Cardiac muscle cell (in vitro differentiated cells and primary cell): ENCODE measurements around the gene DDX51. TPM values are rescaled to one million over a fixed set of nuclear protein-coding genes. Genes with fewer than 3 reads are reported as not detected.

ENCODE experiments used
- DNase-seq, 2 donors: peaks; one replicate each; pipeline versions ENCODE4 v3.0.0 to v3.0.0-alpha.2; 2010 to 2017; ENCODE audit warnings: low read depth in 1 of 2, low spot score in 1 of 2
- H3K27ac ChIP-seq: fragments of 200-600 bp; sonication (generic); 2 replicates; pipeline ENCODE4 v1.5.1; 2016
- H3K27me3 ChIP-seq: fragments of 200-600 bp; sonication (generic); 2 replicates; pipeline ENCODE4 v1.6.0; 2016; ENCODE audit warnings: control low read depth
- H3K36me3 ChIP-seq: fragments of 200-600 bp; sonication (generic); 2 replicates; pipeline ENCODE4 v1.5.1; 2016; ENCODE audit warnings: control low read depth
- H3K4me1 ChIP-seq: fragments of 200-600 bp; sonication (generic); 2 replicates; pipeline ENCODE4 v1.8.1; 2017; ENCODE audit warnings: low read depth, mild to moderate bottlenecking, mixed run types
- H3K4me3 ChIP-seq: fragments of 200-600 bp; sonication (generic); 2 replicates; pipeline ENCODE4 v1.5.1; 2016; ENCODE audit warnings: mild to moderate bottlenecking
- H3K9me3 ChIP-seq: fragments of 200-600 bp; sonication (generic); 2 replicates; pipeline ENCODE4 v1.5.1; 2017; ENCODE audit warnings: low read depth, mild to moderate bottlenecking, control low read depth
- polyA plus RNA-seq: library from polyadenylated mRNA; unstranded; fragments of >200 nt; fragmentation: Nextera tagmentation; extraction: Ambion mirVana; gene quantifications from 2 replicates; pipeline ENCODE4 v1.2.1, GENCODE V29; 2016
- total RNA-seq: library from RNA; depleted of rRNA; stranded (reverse); fragments of >200 nt; gene quantifications from 2 replicates; pipeline ENCODE4 v1.2.3, GENCODE V29; 2016
- TF ChIP-seq, protein P1 (sequence below): IDR thresholded peaks from 2 replicates; pipeline ENCODE4 v1.5.1; 2012; ENCODE audit warnings: low read depth, mild to moderate bottlenecking, low read length

The DDX51 gene
- total and polyA plus RNA-seq, 2 experiments from 2014 or later = 15.6 to 22.9 TPM

GRCh38 chr12:132111654-132112304 is 32.3 kb downstream of the DDX51 start:
- Histone ChIP-seq H3K9me3 (no peaks in the 10 kb centered on the region), H3K4me3 (no peak overlapping the region), H3K4me1 (no peaks in the 10 kb centered on the region), H3K27me3 (no peaks in the 10 kb centered on the region), H3K36me3 (peaks cover 26% of the 10 kb centered on the region), H3K27ac (no peak overlapping the region)
- no peak for DNase-seq
- TF ChIP-seq, protein P1, sequence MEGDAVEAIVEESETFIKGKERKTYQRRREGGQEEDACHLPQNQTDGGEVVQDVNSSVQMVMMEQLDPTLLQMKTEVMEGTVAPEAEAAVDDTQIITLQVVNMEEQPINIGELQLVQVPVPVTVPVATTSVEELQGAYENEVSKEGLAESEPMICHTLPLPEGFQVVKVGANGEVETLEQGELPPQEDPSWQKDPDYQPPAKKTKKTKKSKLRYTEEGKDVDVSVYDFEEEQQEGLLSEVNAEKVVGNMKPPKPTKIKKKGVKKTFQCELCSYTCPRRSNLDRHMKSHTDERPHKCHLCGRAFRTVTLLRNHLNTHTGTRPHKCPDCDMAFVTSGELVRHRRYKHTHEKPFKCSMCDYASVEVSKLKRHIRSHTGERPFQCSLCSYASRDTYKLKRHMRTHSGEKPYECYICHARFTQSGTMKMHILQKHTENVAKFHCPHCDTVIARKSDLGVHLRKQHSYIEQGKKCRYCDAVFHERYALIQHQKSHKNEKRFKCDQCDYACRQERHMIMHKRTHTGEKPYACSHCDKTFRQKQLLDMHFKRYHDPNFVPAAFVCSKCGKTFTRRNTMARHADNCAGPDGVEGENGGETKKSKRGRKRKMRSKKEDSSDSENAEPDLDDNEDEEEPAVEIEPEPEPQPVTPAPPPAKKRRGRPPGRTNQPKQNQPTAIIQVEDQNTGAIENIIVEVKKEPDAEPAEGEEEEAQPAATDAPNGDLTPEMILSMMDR = no peak

GRCh38 chr12:132110677-132111076 is 33.4 kb downstream of the DDX51 start:
- Histone ChIP-seq H3K4me1 (no peaks in the 10 kb centered on the region), H3K27ac (no peak overlapping the region), H3K4me3 (no peak overlapping the region), H3K36me3 (peaks cover 26% of the 10 kb centered on the region), H3K9me3 (no peaks in the 10 kb centered on the region), H3K27me3 (no peaks in the 10 kb centered on the region)
- no peak for DNase-seq
- TF ChIP-seq, protein P1 = no peak

GRCh38 chr12:132109741-132110140 is 34.4 kb downstream of the DDX51 start:
- Histone ChIP-seq H3K27me3 (no peaks in the 10 kb centered on the region), H3K9me3 (no peaks in the 10 kb centered on the region), H3K36me3 (peaks cover 23% of the 10 kb centered on the region), H3K27ac (no peak overlapping the region), H3K4me3 (no peak overlapping the region), H3K4me1 (no peaks in the 10 kb centered on the region)
- TF ChIP-seq, protein P1 = no peak
- no peak for DNase-seq

DNA sequence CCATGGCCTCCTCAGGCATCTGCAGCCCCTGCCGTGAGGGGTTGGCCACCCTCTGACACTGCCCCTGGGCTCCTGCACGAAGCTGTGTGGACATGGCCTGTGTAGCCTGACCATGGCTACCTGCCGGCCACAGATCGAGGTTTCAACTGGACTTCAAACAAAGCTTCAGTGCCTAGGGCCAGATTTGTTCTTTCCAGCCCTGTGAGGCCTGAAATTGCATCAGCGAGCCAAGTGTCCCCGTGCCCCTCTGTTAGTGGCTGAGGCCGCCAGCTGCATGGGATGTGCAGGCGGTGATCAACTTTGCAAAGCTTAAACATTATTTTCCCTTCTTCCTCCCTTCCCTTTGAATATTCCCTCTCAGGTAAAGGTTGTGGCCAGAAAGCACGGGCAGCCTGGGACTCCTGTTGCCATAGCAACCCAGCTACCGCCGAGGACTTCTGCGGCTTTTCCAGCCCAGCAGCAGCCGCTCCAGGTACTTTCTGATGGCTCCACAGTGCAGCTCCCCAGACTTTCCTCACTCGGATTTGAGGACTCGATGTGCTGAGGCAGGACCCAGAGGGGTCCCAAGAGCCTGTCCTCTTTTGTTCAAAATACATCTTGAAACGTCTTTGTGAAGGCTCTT is 35.8 kb downstream of the DDX51 start:
- Histone ChIP-seq H3K27ac (no peak overlapping the region), H3K9me3 (no peaks in the 10 kb centered on the region), H3K4me1 (no peaks in the 10 kb centered on the region), H3K4me3 (no peak overlapping the region), H3K36me3 (peaks cover 10% of the 10 kb centered on the region), H3K27me3 (no peaks in the 10 kb centered on the region)
- TF ChIP-seq, protein P1 = no peak
- peak in 1 of 2 donors; percentile 15 for DNase-seq

DNA sequence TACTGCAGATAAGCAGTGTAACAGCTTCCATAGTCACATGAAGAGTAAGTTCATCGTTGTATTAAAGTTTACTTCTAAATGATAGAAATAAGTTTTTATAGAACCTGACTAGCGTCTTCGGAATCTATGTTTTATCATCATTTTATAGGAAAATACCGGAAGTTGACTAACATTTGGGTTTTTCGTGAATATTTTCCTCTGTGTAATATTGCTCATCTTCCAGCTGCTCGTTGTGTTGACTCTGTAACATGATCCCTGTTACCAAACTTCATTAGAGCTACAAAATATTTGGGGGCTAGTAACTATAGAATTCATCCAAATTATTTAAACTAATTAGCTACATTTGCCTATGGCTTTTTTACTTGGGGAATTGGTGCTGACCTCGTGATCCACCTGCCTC is 37.2 kb downstream of the DDX51 start:
- TF ChIP-seq, protein P1 = no peak
- Histone ChIP-seq H3K27me3 (no peaks in the 10 kb centered on the region), H3K9me3 (no peaks in the 10 kb centered on the region), H3K4me3 (no peak overlapping the region), H3K4me1 (no peaks in the 10 kb centered on the region), H3K36me3 (peaks cover 9% of the 10 kb centered on the region), H3K27ac (no peak overlapping the region)
- DNase-seq = no peak
